ENCODE results near the gene FAM107B.
"Not testable (repeated sequence)": the region's sequence is repeated elsewhere in the genome, so short reads cannot be mapped to it uniquely, and the experiment has no call there.

The FAM107B gene

GRCh38 chr10:14736043-14736442 is 38.7 kb downstream of the FAM107B start:
- no peak for DNase-seq (ENCODE audit: low read depth)

- no peak for DNase-seq (ENCODE audit: low read depth)
Observed at GRCh38 chr10:14731875-14732512, 42.7 kb downstream of the FAM107B start.

DNA sequence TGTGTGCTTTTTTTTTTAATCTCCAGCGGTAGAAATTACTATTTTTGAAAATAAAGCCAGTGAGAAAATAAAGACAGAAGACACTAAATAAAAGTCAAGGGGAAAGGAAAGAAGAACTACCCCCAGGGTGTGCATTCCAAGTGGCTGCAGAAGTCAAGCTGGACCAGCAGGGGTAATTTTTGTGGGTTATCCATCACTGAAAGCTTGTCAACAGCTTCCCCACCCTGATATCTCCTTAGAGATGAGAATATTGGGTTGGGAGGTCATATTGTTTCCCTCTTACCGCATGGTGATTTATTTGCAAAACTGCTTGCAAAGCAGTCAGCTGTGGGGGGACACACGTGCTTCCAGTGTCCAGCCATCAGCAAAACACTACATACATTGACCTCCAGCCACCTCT is 46.4 kb downstream of the FAM107B start:
- DNase-seq (ENCODE audit: low read depth): no peak

DNA sequence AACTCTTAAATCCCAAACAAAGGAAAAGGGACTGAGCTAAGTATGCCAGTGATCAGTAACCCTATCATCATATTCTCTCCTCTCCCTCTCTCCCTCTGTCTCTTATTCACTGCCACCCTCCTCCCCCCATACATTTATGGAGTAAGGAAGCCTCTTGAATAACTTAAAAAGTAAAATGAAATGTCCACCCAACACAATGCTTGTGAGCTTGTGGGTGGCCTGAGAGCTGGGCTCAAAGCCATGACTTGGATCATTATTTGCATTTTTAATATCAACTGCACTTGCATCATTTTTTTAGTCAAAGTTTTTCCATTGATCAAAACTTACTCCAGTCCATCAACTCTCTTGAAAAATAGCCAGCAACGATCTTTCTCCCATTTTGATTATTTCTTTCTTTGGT is 46.8 kb downstream of the FAM107B start:
- no peak for DNase-seq (ENCODE audit: low read depth)

DNA sequence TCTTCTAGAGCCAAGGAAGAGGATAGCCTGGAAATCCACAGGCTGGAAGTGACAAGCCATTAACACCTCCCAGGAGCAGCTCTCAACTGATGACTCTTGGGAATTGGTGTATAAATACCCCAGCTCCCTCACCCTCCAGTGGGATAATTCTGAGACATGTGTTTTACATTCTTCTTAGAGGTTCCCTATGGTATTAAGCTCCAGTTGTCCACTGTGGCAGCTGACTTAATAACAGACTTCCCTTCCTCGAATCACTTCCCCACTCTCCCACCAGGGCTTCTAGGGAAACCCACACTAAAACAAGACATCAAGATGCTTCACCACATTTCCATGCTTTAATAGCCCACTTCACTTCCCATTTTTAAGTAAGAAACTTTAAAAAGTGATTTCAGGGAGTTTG is 47.2 kb downstream of the FAM107B start:
- no peak for DNase-seq (ENCODE audit: low read depth)

DNA sequence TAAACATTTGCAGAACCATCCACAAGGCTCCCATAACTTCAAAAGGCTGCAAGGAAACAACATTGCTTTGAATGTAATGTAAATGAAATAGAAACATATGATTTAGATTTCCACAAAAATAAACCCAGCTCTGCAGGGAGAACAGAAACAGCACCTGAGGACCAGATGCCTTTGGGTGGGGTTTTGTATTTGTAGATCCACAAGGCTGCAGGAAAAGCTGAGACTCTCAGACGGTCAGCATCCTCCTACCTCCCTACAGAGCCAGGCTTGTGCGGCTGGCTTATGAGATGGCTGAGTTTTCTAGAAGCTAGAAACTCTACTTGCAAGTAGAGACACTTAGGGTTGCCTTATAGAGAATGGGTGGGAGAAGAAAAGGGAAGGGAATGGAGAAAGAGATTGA is 49.8 kb downstream of the FAM107B start:
- no peak for DNase-seq (ENCODE audit: low read depth)

DNA sequence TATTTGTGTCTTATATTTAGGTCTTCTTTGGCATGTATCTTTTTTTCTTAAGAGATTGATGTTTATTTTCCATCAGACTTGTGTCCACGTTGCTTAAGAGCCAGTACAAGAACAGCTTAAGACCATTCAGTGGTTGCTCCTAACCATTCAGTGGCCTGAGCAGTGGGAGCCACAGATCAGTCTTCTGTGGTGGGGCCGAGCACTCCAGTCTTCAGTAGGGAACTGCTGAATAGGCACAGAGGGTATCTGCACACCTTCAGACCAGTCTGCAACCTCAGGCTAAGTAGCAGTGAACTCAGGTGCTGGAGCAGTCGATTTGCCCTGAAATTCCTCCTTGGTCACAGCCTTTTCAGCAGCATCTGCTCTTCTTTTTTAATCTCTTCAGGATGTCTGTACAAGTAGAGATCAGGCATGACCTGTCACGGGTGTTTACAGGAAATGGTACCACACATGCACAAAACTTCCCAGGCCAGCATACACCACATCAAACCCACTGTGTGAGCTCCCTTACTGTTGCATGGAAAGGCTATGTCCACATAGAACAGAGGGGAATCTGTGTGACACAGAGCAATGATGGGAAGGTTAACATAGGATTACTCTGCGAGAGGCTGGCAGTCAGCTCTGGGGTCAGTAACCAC is 51.5 kb downstream of the FAM107B start:
- DNase-seq (ENCODE audit: low read depth): no peak

GRCh38 chr10:14717552-14717951 is 57.1 kb downstream of the FAM107B start:
- DNase-seq (ENCODE audit: low read depth): no peak

DNA sequence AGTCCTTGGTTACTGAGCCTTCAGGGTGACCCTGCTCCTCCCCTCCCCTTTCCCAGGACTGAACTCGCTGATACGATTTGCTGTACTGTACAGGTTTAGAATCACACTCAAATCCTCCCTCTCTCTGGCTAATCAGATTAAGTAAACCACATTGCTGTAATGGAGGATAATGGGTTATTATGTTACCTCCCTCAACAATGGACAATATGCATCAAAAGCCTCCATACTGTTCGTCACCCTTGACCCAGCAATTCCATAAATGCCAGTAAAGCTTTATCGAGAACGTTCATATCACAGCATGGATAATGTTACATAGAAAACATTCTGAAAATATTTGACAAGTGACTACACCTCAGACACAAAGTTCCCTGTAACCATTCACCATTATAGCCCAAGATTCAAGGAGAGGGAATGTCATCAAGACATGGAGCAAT is 61.7 kb downstream of the FAM107B start:
- no peak for DNase-seq (ENCODE audit: low read depth)

DNA sequence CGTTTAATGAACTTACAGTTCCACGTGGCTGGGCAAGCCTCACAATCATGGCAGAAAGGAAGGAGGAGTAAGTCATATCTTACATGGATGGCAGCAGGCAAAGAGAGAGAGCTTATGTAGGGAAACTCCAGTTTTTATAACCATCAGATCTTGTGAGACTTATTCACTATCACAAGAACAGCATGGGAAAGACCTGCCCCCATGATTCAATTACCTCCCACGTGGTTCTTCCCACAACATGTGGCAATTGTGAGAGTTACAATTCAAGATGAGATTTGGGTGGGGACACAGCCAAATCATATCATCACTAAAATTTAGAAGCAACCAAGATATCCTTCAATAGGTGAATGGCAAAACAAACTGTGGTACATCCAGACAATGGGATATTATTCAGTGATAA is 65.4 kb downstream of the FAM107B start:
- DNase-seq (ENCODE audit: low read depth): not testable (repeated sequence)

- no peak for DNase-seq (ENCODE audit: low read depth)
Observed at GRCh38 chr10:14707481-14707880, 67.2 kb downstream of the FAM107B start.

DNA sequence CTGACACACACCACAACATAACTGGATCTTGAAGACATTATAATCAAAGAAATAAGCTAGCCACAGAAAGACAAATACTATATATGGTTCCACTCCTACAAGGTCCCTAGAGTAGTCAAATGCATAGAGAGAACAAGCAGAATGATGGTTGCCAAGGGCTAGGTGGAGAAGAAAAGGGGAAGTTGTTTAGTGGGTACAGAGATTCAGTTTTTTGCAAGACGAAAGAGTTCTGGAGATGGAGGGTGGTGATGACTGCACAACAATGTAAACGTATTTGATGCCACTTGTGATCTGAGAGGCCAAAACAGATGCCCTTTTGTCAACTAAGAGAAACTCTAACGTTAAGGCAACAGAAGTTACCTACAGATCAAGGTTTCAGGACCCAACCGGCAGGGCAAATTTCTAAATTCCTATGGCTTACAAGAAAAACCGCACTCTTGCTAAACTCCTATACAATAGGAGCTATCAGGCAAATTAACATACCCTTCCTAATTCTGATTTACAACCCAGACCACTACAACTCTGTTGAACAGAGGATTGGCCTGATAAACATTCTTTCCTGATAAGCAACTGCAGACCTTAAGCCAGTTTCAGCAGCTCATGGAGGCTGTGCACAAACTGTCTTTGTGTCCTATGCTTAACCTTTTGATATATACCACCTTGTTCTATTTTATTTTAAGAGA is 69.0 kb downstream of the FAM107B start:
- no peak for DNase-seq (ENCODE audit: low read depth)

- DNase-seq (ENCODE audit: low read depth): no peak
Observed at GRCh38 chr10:14703631-14704001, 71.1 kb downstream of the FAM107B start.

- DNase-seq (ENCODE audit: low read depth): no peak
Observed at GRCh38 chr10:14701466-14701865, 73.2 kb downstream of the FAM107B start.

GRCh38 chr10:14700546-14700945 is 74.2 kb downstream of the FAM107B start:
- no peak for DNase-seq (ENCODE audit: low read depth)

GRCh38 chr10:14699482-14699881 is 75.2 kb downstream of the FAM107B start:
- DNase-seq (ENCODE audit: low read depth): no peak

- DNase-seq (ENCODE audit: low read depth): no peak
Observed at GRCh38 chr10:14698829-14699170, 75.9 kb downstream of the FAM107B start.

DNA sequence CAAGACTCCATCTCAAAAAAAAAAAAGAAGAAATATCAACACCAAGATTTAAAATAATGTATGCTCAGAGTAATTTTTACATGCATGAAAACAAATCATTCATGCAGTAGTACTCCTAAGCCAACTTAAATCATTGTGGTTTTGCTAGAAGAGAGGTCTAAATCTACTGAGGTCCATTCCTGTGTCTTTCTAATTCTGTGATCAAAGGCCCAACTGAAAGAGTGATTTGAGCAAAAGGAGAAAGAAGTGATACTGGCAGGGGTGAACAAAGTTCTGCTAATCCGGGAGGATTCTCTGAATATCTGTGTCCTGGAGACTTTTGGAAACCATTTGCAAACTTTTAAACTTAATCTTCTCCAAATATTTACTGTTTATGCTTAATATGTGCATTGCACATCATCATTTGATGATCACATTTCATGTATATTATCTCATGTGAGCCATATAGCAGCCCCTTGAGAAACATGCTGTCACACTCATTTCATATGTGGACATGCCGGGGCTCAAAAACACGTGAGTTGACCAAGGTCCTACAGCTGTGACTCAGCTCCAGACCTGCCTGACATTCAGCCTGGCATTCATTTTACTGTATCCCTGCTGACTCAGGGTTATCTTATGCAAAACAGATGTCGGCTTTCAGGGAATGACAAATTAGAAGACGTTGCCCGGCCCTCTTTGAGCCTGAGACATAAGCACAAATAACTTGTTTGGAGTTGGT is 76.4 kb downstream of the FAM107B start:
- DNase-seq (ENCODE audit: low read depth): peak; percentile 77

DNA sequence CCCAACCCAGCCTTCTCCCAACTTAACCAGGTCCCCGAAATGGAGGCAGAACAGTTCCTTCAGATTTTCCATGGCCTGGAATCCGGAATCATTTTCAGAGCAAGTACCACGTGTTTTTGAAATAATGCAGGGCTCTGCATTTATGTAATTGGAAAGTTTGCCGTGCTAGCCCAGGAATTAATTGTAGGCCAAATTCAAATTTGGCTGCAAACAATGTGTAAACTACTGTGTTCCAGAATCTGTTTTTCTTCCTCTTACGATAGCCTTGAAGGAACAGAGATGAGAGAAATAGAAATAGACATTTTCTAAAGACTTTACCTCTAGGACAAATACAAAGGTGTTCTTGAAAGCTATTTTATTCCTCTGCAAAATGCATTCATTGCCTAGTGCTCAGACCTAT is 77.4 kb downstream of the FAM107B start:
- no peak for DNase-seq (ENCODE audit: low read depth)

- DNase-seq (ENCODE audit: low read depth): no peak
Observed at GRCh38 chr10:14696821-14697220, 77.9 kb downstream of the FAM107B start.

DNA sequence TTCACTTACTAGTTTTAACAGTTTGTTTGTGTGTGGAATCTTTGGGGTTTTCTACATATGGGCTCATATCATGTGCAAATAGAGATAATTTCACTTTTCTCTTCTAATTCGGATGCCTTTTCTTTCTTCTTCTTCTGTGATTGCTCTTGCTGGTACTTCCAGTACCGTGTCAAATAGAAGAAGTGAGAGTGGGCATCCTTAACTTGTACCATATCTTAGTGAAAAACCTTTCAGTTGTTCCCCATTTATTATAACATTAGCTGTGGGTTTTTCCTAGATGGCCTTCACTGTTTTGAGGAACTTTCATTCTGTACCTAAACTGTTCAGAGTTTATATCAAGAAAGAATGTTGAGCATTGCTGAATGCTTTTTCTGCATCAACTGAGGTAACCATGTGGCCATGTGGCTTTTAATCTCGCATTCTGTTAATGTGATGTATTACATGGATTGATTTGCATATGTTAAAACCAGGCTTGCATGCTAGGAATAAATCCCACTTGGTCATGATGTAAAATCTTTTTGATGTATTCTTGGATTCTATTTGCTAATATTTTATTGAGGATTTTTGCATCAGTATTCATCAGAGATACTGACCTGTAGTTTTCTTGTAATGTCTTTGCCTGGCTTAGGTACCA is 78.7 kb downstream of the FAM107B start:
- DNase-seq (ENCODE audit: low read depth): no peak

DNA sequence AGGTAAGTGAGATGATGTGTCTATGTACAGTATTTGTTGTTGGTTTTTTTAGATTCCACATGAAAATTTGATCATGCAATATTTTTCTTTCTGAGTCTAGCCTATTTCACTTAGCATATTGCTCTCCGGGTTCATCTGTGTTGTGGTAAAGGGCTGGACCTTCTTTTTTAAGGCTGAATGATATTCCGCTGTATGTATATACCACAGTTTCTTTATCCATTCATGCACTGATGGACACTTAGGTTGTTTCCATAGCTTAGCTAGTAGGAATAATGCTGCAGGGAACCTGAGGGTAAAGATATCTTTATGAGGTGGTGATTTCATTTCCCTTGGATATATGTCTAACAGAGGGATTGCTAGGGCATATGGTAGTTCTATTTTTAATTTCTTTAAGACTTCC is 80.8 kb downstream of the FAM107B start:
- DNase-seq (ENCODE audit: low read depth): no peak
